Measurements from ENCODE around the gene SLC16A10.
A peak's percentile ranks its signal among the peaks of the same experiment; 100 is the strongest.
"Not testable (repeated sequence)": the region's sequence is repeated elsewhere in the genome, so short reads cannot be mapped to it uniquely, and the experiment has no call there.

Gene SLC16A10

GRCh38 chr6:111086685-111087084 is 618 bp upstream of the SLC16A10 start:
- no peak for DNase-seq

- DNase-seq, result peak; percentile 32 to 76 (median 62)
These were observed 766 bp downstream of the SLC16A10 start for GRCh38 chr6:111087871-111088667.

- no peak for DNase-seq
These were observed 1.3 kb downstream of the SLC16A10 start for GRCh38 chr6:111088668-111089003.

GRCh38 chr6:111090766-111091165 is 3.5 kb downstream of the SLC16A10 start:
- no peak for DNase-seq

GRCh38 chr6:111091987-111092386 is 4.7 kb downstream of the SLC16A10 start:
- DNase-seq, result no peak

GRCh38 chr6:111095488-111095887 is 8.2 kb downstream of the SLC16A10 start:
- DNase-seq, result not testable (repeated sequence)

- DNase-seq, result peak; percentile 36 to 70 (median 46)
These were observed 8.9 kb downstream of the SLC16A10 start for GRCh38 chr6:111096246-111096645.

- DNase-seq, result peak in 2 of 3 experiments; percentile 8 to 36
These were observed 11.3 kb downstream of the SLC16A10 start for GRCh38 chr6:111098597-111098996.

GRCh38 chr6:111101987-111102386 is 14.7 kb downstream of the SLC16A10 start:
- DNase-seq, result no peak

- DNase-seq, result peak; percentile 52 to 72 (median 59)
These were observed 18.3 kb downstream of the SLC16A10 start for GRCh38 chr6:111105578-111105977.

- DNase-seq, result no peak
These were observed 20.3 kb downstream of the SLC16A10 start for GRCh38 chr6:111107589-111107988.

- no peak for DNase-seq
These were observed 22.7 kb downstream of the SLC16A10 start for GRCh38 chr6:111110036-111110435.

- no peak for DNase-seq
These were observed 26.2 kb downstream of the SLC16A10 start for GRCh38 chr6:111113336-111114086.

- DNase-seq, result no peak
These were observed 26.8 kb downstream of the SLC16A10 start for GRCh38 chr6:111114087-111114443.

GRCh38 chr6:111114482-111114881 is 27.2 kb downstream of the SLC16A10 start:
- DNase-seq, result no peak

- DNase-seq, result no peak
These were observed 31.5 kb downstream of the SLC16A10 start for GRCh38 chr6:111118826-111119225.

GRCh38 chr6:111119571-111120329 is 32.4 kb downstream of the SLC16A10 start:
- DNase-seq, result no peak

GRCh38 chr6:111121789-111122350 is 34.6 kb downstream of the SLC16A10 start:
- DNase-seq, result no peak

GRCh38 chr6:111122458-111123286 is 35.4 kb downstream of the SLC16A10 start:
- peak in 1 of 3 experiments; percentile 2 for DNase-seq

GRCh38 chr6:111124406-111124805 is 37.1 kb downstream of the SLC16A10 start:
- DNase-seq, result no peak

GRCh38 chr6:111129013-111129412 is 41.7 kb downstream of the SLC16A10 start:
- no peak for DNase-seq

GRCh38 chr6:111131018-111131417 is 43.7 kb downstream of the SLC16A10 start:
- DNase-seq, result not testable (repeated sequence)

All from NCI-H1417 (cell line).